Measurements from ENCODE around the gene CKAP5.

GRCh38 chr11:46895821-46896220, 49.7 kb upstream of the CKAP5 start:
- TF ChIP-seq POLR2AphosphoS5 (IDR thresholded peaks at IDR 0.05) (no peak), CTCF (IDR thresholded peaks at IDR 0.05) (no peak), POLR2A (IDR thresholded peaks at IDR 0.05) (no peak), EP300 (IDR thresholded peaks at IDR 0.05) (no peak)

Measured in gastroesophageal sphincter (tissue), 3 donors.